ENCODE measurements around the gene CD300A. TPM values are rescaled to one million over a fixed set of nuclear protein-coding genes. Genes with fewer than 3 reads are reported as not detected.

The CD300A gene
- total RNA-seq, 1 experiment from 2014 or later = 0.71 TPM

GRCh38 chr17:74435775-74436359 is 30.6 kb upstream of the CD300A start:
- Histone ChIP-seq H3K27ac (ENCODE audit: low read depth, low read length) (no peak overlapping the region), H3K4me1 (ENCODE audit: control insufficient read depth in 1 of 2, insufficient read depth in 2 of 2, low read length in 2 of 2) (peaks cover 12 to 29% of the 10 kb centered on the region in 2 experiments; a peak in 3 of 4 replicates), H3K27me3 (ENCODE audit: insufficient read depth, low read length) (no peaks in the 10 kb centered on the region), H2AFZ (ENCODE audit: low read depth, low read length, poor library complexity, severe bottlenecking) (no peak overlapping the region), H4K20me1 (ENCODE audit: insufficient read depth) (no peaks in the 10 kb centered on the region), H3K36me3 (ENCODE audit: control insufficient read depth in 1 of 2, insufficient read depth in 2 of 2, low read length in 2 of 2) (peaks cover 2 to 17% of the 10 kb centered on the region in 2 experiments; a peak in 2 of 4 replicates), H3K9ac (ENCODE audit: low read length) (no peak overlapping the region), H3K9me3 (ENCODE audit: control insufficient read depth in 1 of 2, insufficient read depth in 1 of 2, low read depth in 1 of 2, low read length in 2 of 2) (peaks cover 7 to 10% of the 10 kb centered on the region in 2 experiments; a peak in 3 of 4 replicates), H3K79me2 (ENCODE audit: insufficient read depth, low read length) (peaks cover 3% of the 10 kb centered on the region; the same call in 1 of the 2 replicates), H3K4me2 (ENCODE audit: low read length) (no peak overlapping the region), H3K4me3 (replicated peaks in 1 of 2; ENCODE audit: low read depth in 1 of 2, low read length in 2 of 2) (no peak overlapping the region), H3K9me2 (ENCODE audit: insufficient read depth) (no peaks in the 10 kb centered on the region)
- intact Hi-C loops (cut with micrococcal nuclease) = no loop called here
- TF ChIP-seq CTCF (IDR thresholded peaks at IDR 0.05 in 2 of 3, conservative IDR thresholded peaks at IDR 0.05 in 1 of 3; ENCODE audit: borderline replicate concordance in 1 of 3, insufficient read depth in 1 of 3, low read depth in 2 of 3, low read length in 2 of 3) = no peak
- TF ChIP-seq CEBPB (IDR thresholded peaks at IDR 0.05; ENCODE audit: low read depth) = no peak
- no peak for TF ChIP-seq SIN3A (IDR thresholded peaks at IDR 0.05; ENCODE audit: low read depth)
- TF ChIP-seq EGR1 (IDR thresholded peaks at IDR 0.05; ENCODE audit: low read depth) = no peak
- TF ChIP-seq CBX3 (IDR thresholded peaks at IDR 0.05; ENCODE audit: low read depth) = no peak
- TF ChIP-seq YY1 (IDR thresholded peaks at IDR 0.05; ENCODE audit: extremely low read depth, insufficient replicate concordance, low read depth, low read length) = no peak
- TF ChIP-seq EZH2 (IDR thresholded peaks at IDR 0.05) = no peak
- TF ChIP-seq POLR2A (IDR thresholded peaks at IDR 0.05; ENCODE audit: borderline replicate concordance, extremely low read depth, insufficient read depth, insufficient read length) = no peak
- TF ChIP-seq SP1 (IDR thresholded peaks at IDR 0.05; ENCODE audit: low read depth) = no peak
- no peak for TF ChIP-seq SRF (IDR thresholded peaks at IDR 0.05; ENCODE audit: low read depth)
- no peak for TF ChIP-seq POLR2AphosphoS5 (IDR thresholded peaks at IDR 0.05; ENCODE audit: low read depth, low read length)
- TF ChIP-seq EZH2phosphoT487 (IDR thresholded peaks at IDR 0.05; ENCODE audit: borderline replicate concordance) = no peak
- TF ChIP-seq ZNF274 (IDR thresholded peaks at IDR 0.05; ENCODE audit: low read depth, low read length) = no peak
- POLR2A ChIA-PET = no interaction called here
- RAD21 ChIA-PET (ENCODE audit: low non-redundant PET in 1 of 2, low total read pairs in 2 of 2, uncharacterized antibody in 2 of 2, unreplicated experiment in 2 of 2) = no interaction called here
- CTCF ChIA-PET = interaction anchor here (0.9 to 2.3 kb wide), 2 partner anchors 19 to 68 kb away, joined by 3 to 8 read pairs; partner anchors contain the start of gene GPR142
- no peak for ATAC-seq
- no peak for DNase-seq (ENCODE audit: low read depth, low spot score)
- BruUV-seq (replicated peaks) = no TSS peak
